ENCODE measurements around the gene CTIF.
"Not testable (repeated sequence)": the region's sequence is repeated elsewhere in the genome, so short reads cannot be mapped to it uniquely, and the experiment has no call there.

The CTIF gene

GRCh38 chr18:48504819-48505218, 34.0 kb upstream of the CTIF start:
- Histone ChIP-seq H3K14ac (ENCODE audit: low read length) (no peak overlapping the region), H3K4me1 (ENCODE audit: control insufficient read depth in 2 of 2, insufficient read depth in 1 of 2, low read depth in 1 of 2, low read length in 2 of 2) (no peaks in the 10 kb centered on the region), H3K18ac (ENCODE audit: low read length) (no peak overlapping the region), H3K4me3 (ENCODE audit: low read length in 2 of 2) (no peak overlapping the region), H3K36me3 (replicated peaks in 1 of 2; ENCODE audit: control insufficient read depth in 2 of 2, insufficient read depth in 2 of 2, low read length in 2 of 2) (no peaks in the 10 kb centered on the region), H2BK5ac (ENCODE audit: low read length) (no peak overlapping the region), H2BK15ac (ENCODE audit: low read length) (no peak overlapping the region), H2BK12ac (ENCODE audit: low read length) (no peak overlapping the region), H3K27ac (replicated peaks; ENCODE audit: low read length) (no peak overlapping the region), H3K4me2 (ENCODE audit: insufficient read depth, low read length, poor library complexity, severe bottlenecking) (no peak overlapping the region), H4K91ac (ENCODE audit: low read depth, low read length, poor library complexity) (no peak overlapping the region), H3K79me1 (ENCODE audit: low read depth, low read length) (no peaks in the 10 kb centered on the region), H2AK5ac (ENCODE audit: low read depth, low read length) (no peak overlapping the region), H3K23ac (ENCODE audit: low read depth, low read length, poor library complexity) (no peak overlapping the region), H2BK120ac (ENCODE audit: low read depth, low read length) (no peak overlapping the region), H3K27me3 (ENCODE audit: control insufficient read depth in 3 of 3, insufficient read depth in 3 of 3, low read depth in 1 of 3, low read length in 3 of 3) (peaks cover 0 to 3% (median 0%) of the 10 kb centered on the region in 3 experiments), H3K4ac (ENCODE audit: low read length) (no peak overlapping the region), H4K8ac (ENCODE audit: low read depth, low read length) (no peak overlapping the region), H2AFZ (ENCODE audit: low read length) (no peak overlapping the region), H3K9ac (ENCODE audit: low read depth, low read length, poor library complexity) (no peak overlapping the region), H3K9me3 (replicated peaks in 1 of 2; ENCODE audit: control insufficient read depth in 2 of 2, insufficient read depth in 1 of 2, low read depth in 1 of 2, low read length in 2 of 2) (no peaks in the 10 kb centered on the region)
- no peak for DNase-seq (ENCODE audit: low spot score)

GRCh38 chr18:48506983-48507568, 31.8 kb upstream of the CTIF start:
- no CpG with 5 or more reads among the region's 1 CpG for WGBS, 2 donors (ENCODE audit: extremely low coverage in 2 of 2, insufficient read length in 2 of 2, insufficient replicate concordance in 1 of 2)

GRCh38 chr18:48512498-48512897, 26.3 kb upstream of the CTIF start:
- H3K27ac ChIP-seq (replicated peaks; ENCODE audit: low read length); H4K91ac ChIP-seq (ENCODE audit: low read depth, low read length, poor library complexity); H3K9me3 ChIP-seq (replicated peaks in 1 of 2; ENCODE audit: control insufficient read depth in 2 of 2, insufficient read depth in 1 of 2, low read depth in 1 of 2, low read length in 2 of 2); H3K4ac ChIP-seq (ENCODE audit: low read length); H2BK15ac ChIP-seq (ENCODE audit: low read length); H2BK12ac ChIP-seq (ENCODE audit: low read length); H3K9ac ChIP-seq (ENCODE audit: low read depth, low read length, poor library complexity); H4K8ac ChIP-seq (ENCODE audit: low read depth, low read length); H2AK5ac ChIP-seq (ENCODE audit: low read depth, low read length); H3K4me2 ChIP-seq (ENCODE audit: insufficient read depth, low read length, poor library complexity, severe bottlenecking); H3K4me1 ChIP-seq (ENCODE audit: control insufficient read depth in 2 of 2, insufficient read depth in 1 of 2, low read depth in 1 of 2, low read length in 2 of 2); H2BK120ac ChIP-seq (ENCODE audit: low read depth, low read length); H3K4me3 ChIP-seq (ENCODE audit: low read length in 2 of 2); DNase-seq (ENCODE audit: low spot score); H2AFZ ChIP-seq (ENCODE audit: low read length); H3K79me1 ChIP-seq (ENCODE audit: low read depth, low read length); H3K36me3 ChIP-seq (replicated peaks in 1 of 2; ENCODE audit: control insufficient read depth in 2 of 2, insufficient read depth in 2 of 2, low read length in 2 of 2); H2BK5ac ChIP-seq (ENCODE audit: low read length); H3K23ac ChIP-seq (ENCODE audit: low read depth, low read length, poor library complexity); H3K14ac ChIP-seq (ENCODE audit: low read length); H3K27me3 ChIP-seq (ENCODE audit: control insufficient read depth in 3 of 3, insufficient read depth in 3 of 3, low read depth in 1 of 3, low read length in 3 of 3); H3K18ac ChIP-seq (ENCODE audit: low read length): not testable (repeated sequence)
- WGBS, 2 donors (ENCODE audit: extremely low coverage in 2 of 2, insufficient read length in 2 of 2, insufficient replicate concordance in 1 of 2) = no CpG with 5 or more reads among the region's 4 CpGs

More at GRCh38 chr18:48506983-48507568, 31.8 kb upstream of the CTIF start:
- H3K27ac ChIP-seq (replicated peaks; ENCODE audit: low read length); H3K9ac ChIP-seq (ENCODE audit: low read depth, low read length, poor library complexity); H3K23ac ChIP-seq (ENCODE audit: low read depth, low read length, poor library complexity); H3K79me1 ChIP-seq (ENCODE audit: low read depth, low read length); H2BK15ac ChIP-seq (ENCODE audit: low read length); H2AK5ac ChIP-seq (ENCODE audit: low read depth, low read length); H3K27me3 ChIP-seq (ENCODE audit: control insufficient read depth in 3 of 3, insufficient read depth in 3 of 3, low read depth in 1 of 3, low read length in 3 of 3); H4K8ac ChIP-seq (ENCODE audit: low read depth, low read length); H2BK5ac ChIP-seq (ENCODE audit: low read length); H3K9me3 ChIP-seq (replicated peaks in 1 of 2; ENCODE audit: control insufficient read depth in 2 of 2, insufficient read depth in 1 of 2, low read depth in 1 of 2, low read length in 2 of 2); DNase-seq (ENCODE audit: low spot score); H3K14ac ChIP-seq (ENCODE audit: low read length); H3K36me3 ChIP-seq (replicated peaks in 1 of 2; ENCODE audit: control insufficient read depth in 2 of 2, insufficient read depth in 2 of 2, low read length in 2 of 2); H3K4me1 ChIP-seq (ENCODE audit: control insufficient read depth in 2 of 2, insufficient read depth in 1 of 2, low read depth in 1 of 2, low read length in 2 of 2); H2BK120ac ChIP-seq (ENCODE audit: low read depth, low read length); H3K4me3 ChIP-seq (ENCODE audit: low read length in 2 of 2); H2BK12ac ChIP-seq (ENCODE audit: low read length); H3K18ac ChIP-seq (ENCODE audit: low read length); H3K4ac ChIP-seq (ENCODE audit: low read length); H4K91ac ChIP-seq (ENCODE audit: low read depth, low read length, poor library complexity); H3K4me2 ChIP-seq (ENCODE audit: insufficient read depth, low read length, poor library complexity, severe bottlenecking); H2AFZ ChIP-seq (ENCODE audit: low read length): not testable (repeated sequence)

GRCh38 chr18:48514786-48515185, 24.0 kb upstream of the CTIF start:
- Histone ChIP-seq H3K4me1 (ENCODE audit: control insufficient read depth in 2 of 2, insufficient read depth in 1 of 2, low read depth in 1 of 2, low read length in 2 of 2) (peaks cover 1 to 7% of the 10 kb centered on the region in 2 donors), H2AFZ (ENCODE audit: low read length) (peak overlapping the region; percentile 87), H3K23ac (ENCODE audit: low read depth, low read length, poor library complexity) (no peak overlapping the region), H4K91ac (ENCODE audit: low read depth, low read length, poor library complexity) (no peak overlapping the region), H3K79me1 (ENCODE audit: low read depth, low read length) (no peaks in the 10 kb centered on the region), H3K9me3 (replicated peaks in 1 of 2; ENCODE audit: control insufficient read depth in 2 of 2, insufficient read depth in 1 of 2, low read depth in 1 of 2, low read length in 2 of 2) (no peaks in the 10 kb centered on the region), H3K14ac (ENCODE audit: low read length) (no peak overlapping the region), H2BK5ac (ENCODE audit: low read length) (no peak overlapping the region), H3K18ac (ENCODE audit: low read length) (no peak overlapping the region), H2AK5ac (ENCODE audit: low read depth, low read length) (no peak overlapping the region), H3K27me3 (ENCODE audit: control insufficient read depth in 3 of 3, insufficient read depth in 3 of 3, low read depth in 1 of 3, low read length in 3 of 3) (no peaks in the 10 kb centered on the region), H3K4me3 (ENCODE audit: low read length in 2 of 2) (no peak overlapping the region), H3K27ac (replicated peaks; ENCODE audit: low read length) (no peak overlapping the region), H3K9ac (ENCODE audit: low read depth, low read length, poor library complexity) (no peak overlapping the region), H3K4me2 (ENCODE audit: insufficient read depth, low read length, poor library complexity, severe bottlenecking) (no peak overlapping the region), H3K36me3 (replicated peaks in 1 of 2; ENCODE audit: control insufficient read depth in 2 of 2, insufficient read depth in 2 of 2, low read length in 2 of 2) (no peaks in the 10 kb centered on the region), H4K8ac (ENCODE audit: low read depth, low read length) (no peak overlapping the region), H3K4ac (ENCODE audit: low read length) (no peak overlapping the region), H2BK15ac (ENCODE audit: low read length) (peak overlapping the region; percentile 61), H2BK12ac (ENCODE audit: low read length) (no peak overlapping the region), H2BK120ac (ENCODE audit: low read depth, low read length) (no peak overlapping the region)
- no CpG with 5 or more reads among the region's 11 CpGs for WGBS, 2 donors (ENCODE audit: extremely low coverage in 2 of 2, insufficient read length in 2 of 2, insufficient replicate concordance in 1 of 2)
- no peak for DNase-seq (ENCODE audit: low spot score)
